ENCODE data around the gene FAM3D.

FAM3D gene

DNA sequence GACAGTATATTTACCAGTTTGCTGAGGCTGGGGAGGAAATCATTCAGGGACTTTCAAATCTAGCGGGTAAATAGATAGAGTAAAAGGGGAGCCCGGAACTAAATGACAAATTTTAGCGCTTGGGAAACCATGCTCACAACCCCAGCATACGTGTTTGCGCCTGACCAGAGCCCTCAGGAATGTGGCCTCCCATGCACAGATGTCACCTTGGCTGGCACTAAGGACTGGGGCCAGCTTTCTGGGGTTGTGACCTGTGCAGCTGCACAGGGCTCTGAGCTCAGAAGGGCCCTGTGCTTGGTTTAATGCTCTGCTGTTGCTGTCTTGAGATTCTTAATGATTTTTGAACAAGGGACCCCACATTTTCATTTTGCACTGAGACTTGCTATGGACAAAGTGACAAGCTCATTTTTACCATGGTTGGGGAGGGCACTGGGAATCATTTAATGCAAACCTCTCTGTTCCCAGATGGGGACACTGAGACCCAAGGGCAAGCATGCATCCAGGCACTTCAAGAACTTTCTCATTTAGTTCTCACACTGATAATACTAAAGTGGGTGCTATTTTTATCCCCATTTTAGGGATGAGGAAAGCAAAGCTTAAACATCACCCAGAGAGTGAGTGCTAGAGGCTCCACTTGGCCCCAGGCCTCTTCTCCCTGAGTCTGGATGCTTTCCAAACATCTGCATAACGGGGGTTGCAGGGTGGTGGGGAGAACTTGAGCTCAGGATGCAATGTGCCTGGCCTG, 45.3 kb downstream of the FAM3D start:
- no peak for DNase-seq (ENCODE audit: extremely low read depth, insufficient read length)
- TF ChIP-seq CTCF (IDR thresholded peaks at IDR 0.05; ENCODE audit: insufficient read depth, low read length, poor library complexity, severe bottlenecking) = no peak
- Histone ChIP-seq H3K36me3 (ENCODE audit: control insufficient read depth, insufficient read depth, low read length) (no peaks in the 10 kb centered on the region), H3K4me3 (replicated peaks; ENCODE audit: low read depth, low read length) (no peak overlapping the region), H3K27me3 (replicated peaks; ENCODE audit: control insufficient read depth, insufficient read depth, low read length) (no peaks in the 10 kb centered on the region)

- no peak for TF ChIP-seq CTCF (IDR thresholded peaks at IDR 0.05; ENCODE audit: insufficient read depth, low read length, poor library complexity, severe bottlenecking)
- Histone ChIP-seq H3K36me3 (ENCODE audit: control insufficient read depth, insufficient read depth, low read length) (no peaks in the 10 kb centered on the region), H3K27me3 (replicated peaks; ENCODE audit: control insufficient read depth, insufficient read depth, low read length) (no peaks in the 10 kb centered on the region), H3K4me3 (replicated peaks; ENCODE audit: low read depth, low read length) (no peak overlapping the region)
- DNase-seq (ENCODE audit: extremely low read depth, insufficient read length) = no peak
Measured at GRCh38 chr3:58620421-58620820, 46.2 kb downstream of the FAM3D start.

DNA sequence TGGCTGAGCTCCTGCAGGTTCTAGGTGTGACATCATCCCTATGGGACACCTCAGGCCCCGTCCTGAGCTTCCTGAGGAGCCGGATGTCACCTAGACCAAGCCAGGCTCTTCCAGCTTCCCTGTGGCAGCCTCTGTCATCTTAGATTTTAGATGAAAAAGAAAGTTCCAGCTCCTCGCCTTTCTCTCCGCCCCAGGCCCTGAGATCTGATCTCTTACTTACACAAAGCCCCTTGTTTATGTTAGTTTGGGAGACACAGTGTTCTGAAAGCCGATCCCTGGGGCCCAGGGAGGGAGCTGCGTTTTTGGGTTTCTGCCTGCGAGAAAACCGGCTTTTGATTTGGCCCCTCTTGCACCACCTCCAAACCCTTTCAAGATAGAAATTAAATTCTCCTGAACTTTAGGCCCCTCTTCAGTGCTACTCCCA, 49.2 kb downstream of the FAM3D start:
- no peak for TF ChIP-seq CTCF (IDR thresholded peaks at IDR 0.05; ENCODE audit: insufficient read depth, low read length, poor library complexity, severe bottlenecking)
- Histone ChIP-seq H3K36me3 (ENCODE audit: control insufficient read depth, insufficient read depth, low read length) (no peaks in the 10 kb centered on the region), H3K4me3 (replicated peaks; ENCODE audit: low read depth, low read length) (no peak overlapping the region), H3K27me3 (replicated peaks; ENCODE audit: control insufficient read depth, insufficient read depth, low read length) (no peaks in the 10 kb centered on the region; the same call in 1 of the 2 replicates)
- DNase-seq (ENCODE audit: extremely low read depth, insufficient read length) = no peak

- no peak for TF ChIP-seq CTCF (IDR thresholded peaks at IDR 0.05; ENCODE audit: insufficient read depth, low read length, poor library complexity, severe bottlenecking)
- Histone ChIP-seq H3K36me3 (ENCODE audit: control insufficient read depth, insufficient read depth, low read length) (no peaks in the 10 kb centered on the region), H3K27me3 (replicated peaks; ENCODE audit: control insufficient read depth, insufficient read depth, low read length) (no peaks in the 10 kb centered on the region; the same call in 1 of the 2 replicates), H3K4me3 (replicated peaks; ENCODE audit: low read depth, low read length) (no peak overlapping the region)
- DNase-seq (ENCODE audit: extremely low read depth, insufficient read length) = no peak
Measured at GRCh38 chr3:58613236-58614132, 53.1 kb downstream of the FAM3D start.

GRCh38 chr3:58612830-58613229, 53.7 kb downstream of the FAM3D start:
- no peak overlapping the region for H3K4me3 ChIP-seq (replicated peaks; ENCODE audit: low read depth, low read length)
- H3K36me3 ChIP-seq (ENCODE audit: control insufficient read depth, insufficient read depth, low read length) = no peaks in the 10 kb centered on the region
- no peaks in the 10 kb centered on the region; the same call in 1 of the 2 replicates for H3K27me3 ChIP-seq (replicated peaks; ENCODE audit: control insufficient read depth, insufficient read depth, low read length)
- DNase-seq (ENCODE audit: extremely low read depth, insufficient read length) = no peak
- TF ChIP-seq CTCF (IDR thresholded peaks at IDR 0.05; ENCODE audit: insufficient read depth, low read length, poor library complexity, severe bottlenecking) = no peak

All from GM06990 (cell line).